Measurements from ENCODE around the gene PAQR7.

The PAQR7 gene

GRCh38 chr1:25912076-25912831, 36.7 kb upstream of the PAQR7 start:
- peak; percentile 90 for ATAC-seq
- TF ChIP-seq ZNF70 (CRISPR knock-in tag; IDR thresholded peaks at IDR 0.05), result no peak
- no peak for TF ChIP-seq ZC3H10 (CRISPR knock-in tag; IDR thresholded peaks at IDR 0.05)
- no peak for TF ChIP-seq POU6F1 (CRISPR knock-in tag; IDR thresholded peaks at IDR 0.05; ENCODE audit: borderline replicate concordance, low read depth)
- TF ChIP-seq BACH2 (CRISPR knock-in tag; IDR thresholded peaks at IDR 0.05; ENCODE audit: borderline replicate concordance), result no peak
- TF ChIP-seq ZFP3 (CRISPR knock-in tag; IDR thresholded peaks at IDR 0.05), result no peak
- no peak for TF ChIP-seq ARNTL (CRISPR knock-in tag; IDR thresholded peaks at IDR 0.05; ENCODE audit: borderline replicate concordance, low read depth)
- no peak for TF ChIP-seq ZFP30 (CRISPR knock-in tag; IDR thresholded peaks at IDR 0.05)
- TF ChIP-seq PATZ1 (CRISPR knock-in tag; IDR thresholded peaks at IDR 0.05; ENCODE audit: borderline replicate concordance), result no peak
- TF ChIP-seq GLIS3 (CRISPR knock-in tag; IDR thresholded peaks at IDR 0.05), result no peak
- no peak for TF ChIP-seq CSDC2 (CRISPR knock-in tag; IDR thresholded peaks at IDR 0.05)
- TF ChIP-seq TOX (CRISPR knock-in tag; IDR thresholded peaks at IDR 0.05; ENCODE audit: borderline replicate concordance), result no peak
- no peak for TF ChIP-seq ZNF565 (CRISPR knock-in tag; conservative IDR thresholded peaks at IDR 0.05; ENCODE audit: low read depth)
- no peak for TF ChIP-seq TCF4 (CRISPR knock-in tag; IDR thresholded peaks at IDR 0.05; ENCODE audit: borderline replicate concordance)
- no peak for TF ChIP-seq ESRRG (CRISPR knock-in tag; IDR thresholded peaks at IDR 0.05)
- TF ChIP-seq TSHZ2 (CRISPR knock-in tag; IDR thresholded peaks at IDR 0.05), result no peak
- TF ChIP-seq RARB (CRISPR knock-in tag; IDR thresholded peaks at IDR 0.05), result no peak
- no peak for TF ChIP-seq OSR1 (CRISPR knock-in tag; IDR thresholded peaks at IDR 0.05)
- TF ChIP-seq CREB5 (CRISPR knock-in tag; IDR thresholded peaks at IDR 0.05; ENCODE audit: low read depth), result no peak
- TF ChIP-seq CSRNP3 (CRISPR knock-in tag; IDR thresholded peaks at IDR 0.05), result no peak

GRCh38 chr1:25911162-25911561, 35.7 kb upstream of the PAQR7 start:
- ATAC-seq, result no peak
- TF ChIP-seq OSR1 (CRISPR knock-in tag; IDR thresholded peaks at IDR 0.05) (no peak), ZNF565 (CRISPR knock-in tag; conservative IDR thresholded peaks at IDR 0.05; ENCODE audit: low read depth) (no peak), CSDC2 (CRISPR knock-in tag; IDR thresholded peaks at IDR 0.05) (no peak), RARB (CRISPR knock-in tag; IDR thresholded peaks at IDR 0.05) (no peak), PATZ1 (CRISPR knock-in tag; IDR thresholded peaks at IDR 0.05; ENCODE audit: borderline replicate concordance) (no peak)

Measured in SK-N-SH treated with all-trans-retinoic acid at 6 μM for 48 hours (cell line).